ENCODE results near the gene FKBP1A.

Gene FKBP1A

GRCh38 chr20:1430004-1430451 lies 37.2 kb upstream of the FKBP1A start:
- no peak overlapping the region for H3K27ac ChIP-seq (replicated peaks)
- DNase-seq (ENCODE audit: low read depth in 1 of 2, low spot score in 1 of 2): no peak

GRCh38 chr20:1429143-1429728 lies 36.4 kb upstream of the FKBP1A start:
- no peak for DNase-seq (ENCODE audit: low read depth in 1 of 2, low spot score in 1 of 2)

More at GRCh38 chr20:1430004-1430451, 37.2 kb upstream of the FKBP1A start:
- Histone ChIP-seq H3K4me3 (replicated peaks; ENCODE audit: insufficient read depth, low read length) (no peak overlapping the region), H3K27me3 (ENCODE audit: insufficient read depth, poor library complexity, severe bottlenecking) (no peaks in the 10 kb centered on the region)
- TF ChIP-seq REST (IDR thresholded peaks at IDR 0.05; ENCODE audit: insufficient replicate concordance, low read depth): no peak
- TF ChIP-seq GABPA (IDR thresholded peaks at IDR 0.05; ENCODE audit: low read depth): no peak
- no peak for TF ChIP-seq POLR2AphosphoS5 (IDR thresholded peaks at IDR 0.05; ENCODE audit: low read depth)
- no peak for TF ChIP-seq SPI1 (IDR thresholded peaks at IDR 0.05; ENCODE audit: borderline replicate concordance, low read depth)
- TF ChIP-seq CTCF (IDR thresholded peaks at IDR 0.05; ENCODE audit: insufficient read depth, low read length): no peak

More at GRCh38 chr20:1429143-1429728, 36.4 kb upstream of the FKBP1A start:
- Histone ChIP-seq H3K27ac (replicated peaks) (no peak overlapping the region), H3K27me3 (ENCODE audit: insufficient read depth, poor library complexity, severe bottlenecking) (no peaks in the 10 kb centered on the region), H3K4me3 (replicated peaks; ENCODE audit: insufficient read depth, low read length) (no peak overlapping the region)
- TF ChIP-seq POLR2AphosphoS5 (IDR thresholded peaks at IDR 0.05; ENCODE audit: low read depth): no peak
- TF ChIP-seq CTCF (IDR thresholded peaks at IDR 0.05; ENCODE audit: insufficient read depth, low read length): no peak
- TF ChIP-seq REST (IDR thresholded peaks at IDR 0.05; ENCODE audit: insufficient replicate concordance, low read depth): no peak
- no peak for TF ChIP-seq GABPA (IDR thresholded peaks at IDR 0.05; ENCODE audit: low read depth)
- TF ChIP-seq SPI1 (IDR thresholded peaks at IDR 0.05; ENCODE audit: borderline replicate concordance, low read depth): no peak
